ENCODE data around the gene PPP1R14C.

DNA sequence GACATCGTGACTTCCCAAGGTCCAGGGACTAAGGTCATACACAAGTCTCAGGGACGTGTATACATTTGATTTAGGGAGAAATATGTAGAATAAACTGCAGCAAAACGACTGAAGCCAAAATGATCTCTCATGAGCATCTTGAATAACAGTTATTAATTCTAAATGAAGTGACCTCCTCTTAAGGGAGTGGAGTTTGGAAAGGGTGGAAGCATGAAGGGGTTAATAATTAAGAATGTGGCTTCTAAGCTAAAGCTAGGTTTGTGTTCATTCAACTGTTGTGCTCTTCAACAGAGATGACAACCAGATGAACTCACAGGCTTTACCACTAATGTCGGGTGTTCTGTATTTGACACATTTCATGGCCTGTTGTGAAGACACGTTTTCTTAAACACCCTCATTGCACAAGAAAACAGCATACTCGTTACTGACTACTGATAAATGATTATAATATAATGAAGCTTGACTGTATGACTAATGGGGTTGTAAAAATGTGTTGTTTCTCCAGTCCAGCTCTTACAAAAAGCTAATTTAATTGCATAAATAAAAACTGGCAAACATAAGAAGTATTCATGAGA, 1.5 kb downstream of the PPP1R14C start:
- TF ChIP-seq, protein P1, sequence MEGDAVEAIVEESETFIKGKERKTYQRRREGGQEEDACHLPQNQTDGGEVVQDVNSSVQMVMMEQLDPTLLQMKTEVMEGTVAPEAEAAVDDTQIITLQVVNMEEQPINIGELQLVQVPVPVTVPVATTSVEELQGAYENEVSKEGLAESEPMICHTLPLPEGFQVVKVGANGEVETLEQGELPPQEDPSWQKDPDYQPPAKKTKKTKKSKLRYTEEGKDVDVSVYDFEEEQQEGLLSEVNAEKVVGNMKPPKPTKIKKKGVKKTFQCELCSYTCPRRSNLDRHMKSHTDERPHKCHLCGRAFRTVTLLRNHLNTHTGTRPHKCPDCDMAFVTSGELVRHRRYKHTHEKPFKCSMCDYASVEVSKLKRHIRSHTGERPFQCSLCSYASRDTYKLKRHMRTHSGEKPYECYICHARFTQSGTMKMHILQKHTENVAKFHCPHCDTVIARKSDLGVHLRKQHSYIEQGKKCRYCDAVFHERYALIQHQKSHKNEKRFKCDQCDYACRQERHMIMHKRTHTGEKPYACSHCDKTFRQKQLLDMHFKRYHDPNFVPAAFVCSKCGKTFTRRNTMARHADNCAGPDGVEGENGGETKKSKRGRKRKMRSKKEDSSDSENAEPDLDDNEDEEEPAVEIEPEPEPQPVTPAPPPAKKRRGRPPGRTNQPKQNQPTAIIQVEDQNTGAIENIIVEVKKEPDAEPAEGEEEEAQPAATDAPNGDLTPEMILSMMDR (IDR thresholded peaks at IDR 0.05; ENCODE audit: low read depth, low read length), result no peak
- TF ChIP-seq EZH2phosphoT487 (IDR thresholded peaks at IDR 0.05; ENCODE audit: low read depth), result no peak

Measured in OCI-LY3 (cell line).